Superior temporal gyrus (tissue), 1 donor: ENCODE results near the gene SLC10A4.
A peak's percentile ranks its signal among the peaks of the same experiment; 100 is the strongest.
"Not testable (repeated sequence)": the region's sequence is repeated elsewhere in the genome, so short reads cannot be mapped to it uniquely, and the experiment has no call there.

ENCODE experiments used
- DNase-seq: peaks from one replicate; pipeline ENCODE4 v3.0.0-alpha.2; 2016; ENCODE audit errors: extremely low spot score

Gene SLC10A4, protein sequence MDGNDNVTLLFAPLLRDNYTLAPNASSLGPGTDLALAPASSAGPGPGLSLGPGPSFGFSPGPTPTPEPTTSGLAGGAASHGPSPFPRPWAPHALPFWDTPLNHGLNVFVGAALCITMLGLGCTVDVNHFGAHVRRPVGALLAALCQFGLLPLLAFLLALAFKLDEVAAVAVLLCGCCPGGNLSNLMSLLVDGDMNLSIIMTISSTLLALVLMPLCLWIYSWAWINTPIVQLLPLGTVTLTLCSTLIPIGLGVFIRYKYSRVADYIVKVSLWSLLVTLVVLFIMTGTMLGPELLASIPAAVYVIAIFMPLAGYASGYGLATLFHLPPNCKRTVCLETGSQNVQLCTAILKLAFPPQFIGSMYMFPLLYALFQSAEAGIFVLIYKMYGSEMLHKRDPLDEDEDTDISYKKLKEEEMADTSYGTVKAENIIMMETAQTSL

DNA sequence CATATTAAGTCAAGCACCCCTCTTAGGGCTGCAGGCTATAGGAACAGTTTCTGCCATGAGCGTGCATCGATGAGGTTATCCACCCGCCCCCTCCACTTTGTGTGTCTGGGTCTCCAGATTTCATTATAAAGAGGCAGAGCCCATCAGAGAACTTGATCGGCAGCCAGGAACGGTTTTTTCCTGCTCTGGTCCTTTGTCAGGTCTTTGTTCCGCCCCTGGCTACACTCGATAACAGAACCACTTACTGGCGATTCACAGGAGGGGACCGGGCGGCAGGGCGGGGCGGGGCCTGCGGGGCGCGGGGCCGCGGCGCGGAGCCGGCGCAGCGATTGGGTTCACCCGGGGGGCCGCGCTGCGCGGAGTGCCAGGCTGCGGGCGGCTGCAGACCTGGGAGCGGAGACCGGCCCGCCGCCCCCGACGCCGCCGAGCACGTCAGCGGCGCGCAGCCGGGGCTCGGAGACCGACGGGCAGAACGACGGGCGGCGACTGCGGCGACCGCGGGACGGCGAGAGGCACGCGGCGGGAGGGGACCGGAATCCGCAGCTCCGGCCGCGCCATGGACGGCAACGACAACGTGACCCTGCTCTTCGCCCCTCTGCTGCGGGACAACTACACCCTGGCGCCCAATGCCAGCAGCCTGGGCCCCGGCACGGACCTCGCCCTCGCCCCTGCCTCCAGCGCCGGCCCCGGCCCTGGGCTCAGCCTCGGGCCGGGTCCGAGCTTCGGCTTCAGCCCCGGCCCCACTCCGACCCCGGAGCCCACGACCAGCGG is at the start of gene SLC10A4:
Gene SLC10A4, plus strand, starts transcription at position 338 of the 771 bp plus-strand sequence. Its CDS starts 219 bp downstream, at position 557.
- no peak for DNase-seq

DNA sequence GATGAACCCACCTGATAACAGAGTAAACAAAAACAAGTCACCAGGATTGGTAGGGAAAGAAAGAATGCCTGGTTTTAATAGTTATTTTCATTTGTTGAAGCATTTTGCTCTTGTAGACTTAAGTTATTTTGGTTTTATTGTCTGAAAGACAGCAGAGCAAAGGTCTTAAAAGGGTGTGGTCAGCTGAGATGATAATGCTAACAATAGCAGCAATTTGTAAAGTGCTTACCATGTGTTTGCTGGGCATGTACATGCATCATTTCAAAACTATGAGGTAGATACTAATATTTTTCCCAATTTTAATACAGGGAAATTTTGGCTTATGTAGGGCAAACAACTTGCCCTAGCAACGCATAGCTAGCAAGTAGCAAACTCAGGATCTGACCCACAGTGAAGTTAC is 46.8 kb upstream of the SLC10A4 start:
- DNase-seq = no peak

DNA sequence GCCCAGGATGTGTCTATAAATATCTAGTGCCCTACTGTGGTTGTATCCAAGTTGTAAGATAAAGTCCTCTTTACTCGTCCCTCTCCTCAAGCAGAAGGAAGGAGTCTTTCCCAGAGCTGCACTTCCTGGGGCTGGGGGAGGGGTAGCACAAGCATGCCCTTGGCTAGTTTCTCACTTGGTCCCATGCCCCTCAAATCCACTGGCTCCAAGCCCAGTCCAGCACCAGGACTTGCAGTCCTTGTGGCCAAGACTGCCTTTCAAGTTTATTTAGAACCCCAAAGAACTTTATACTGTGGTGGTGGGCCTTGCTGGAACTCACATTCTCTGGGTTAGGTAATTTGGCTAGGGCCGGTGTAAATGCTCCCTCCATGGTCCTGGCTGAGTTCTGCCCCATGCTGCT is 43.2 kb upstream of the SLC10A4 start:
- DNase-seq = no peak

- DNase-seq = not testable (repeated sequence)
These were observed 42.2 kb upstream of the SLC10A4 start for GRCh38 chr4:48440914-48441313.

DNA sequence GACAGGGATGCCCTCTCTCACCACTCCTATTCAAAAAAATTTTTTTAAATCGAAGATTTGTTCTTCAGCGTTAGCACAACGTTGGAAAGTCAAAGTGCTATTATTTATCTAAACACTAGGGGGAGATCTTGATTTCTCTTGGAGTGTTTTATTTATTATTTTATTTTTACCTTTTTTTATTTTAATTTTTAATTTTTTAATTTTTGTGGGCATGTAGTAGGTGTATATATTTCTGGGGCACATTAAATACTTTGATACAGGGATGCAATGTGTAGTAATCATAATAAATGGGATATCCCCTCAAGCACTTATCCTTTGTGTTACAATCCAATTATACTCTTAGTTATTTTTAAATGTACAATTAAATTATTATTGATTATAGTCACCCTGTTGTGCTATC is 37.4 kb upstream of the SLC10A4 start:
- DNase-seq = peak; percentile 76

DNA sequence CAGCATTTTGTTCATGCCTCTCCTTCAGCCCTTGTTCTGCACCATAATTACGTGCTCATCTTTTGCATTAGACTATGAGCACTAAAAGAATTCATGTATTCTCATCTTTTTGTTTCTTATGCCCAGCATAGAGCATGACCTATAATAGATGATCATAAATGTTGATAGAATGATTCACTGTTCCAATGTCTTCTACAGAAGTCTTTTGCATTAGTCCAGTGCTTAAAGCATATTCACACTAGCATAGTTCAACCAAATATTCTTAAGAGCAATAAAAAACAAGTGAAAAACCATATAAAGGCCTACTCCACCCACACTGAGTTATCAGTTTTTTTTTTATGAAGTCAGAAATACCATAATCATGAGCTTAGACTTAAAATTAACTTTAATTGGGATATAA is 36.5 kb upstream of the SLC10A4 start:
- no peak for DNase-seq

DNA sequence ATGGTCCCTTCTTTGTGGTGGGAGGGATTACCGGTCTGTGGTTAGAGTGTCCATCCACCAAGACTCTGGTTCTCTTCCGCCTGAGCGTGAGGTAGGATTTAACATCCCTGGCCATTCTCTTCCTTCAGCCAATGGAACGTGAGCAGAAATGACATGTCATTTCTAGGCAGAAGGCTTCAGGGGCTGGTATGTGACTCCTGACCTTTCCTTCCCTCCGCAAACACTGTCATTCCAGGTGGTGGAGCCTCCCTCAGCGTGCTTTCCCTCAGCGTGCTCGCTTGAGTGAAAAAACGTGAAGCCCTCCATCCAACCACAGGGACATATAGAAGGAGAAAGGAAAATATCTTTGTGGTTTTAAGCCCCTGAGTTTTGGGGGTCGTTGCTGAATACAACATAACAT is 34.0 kb upstream of the SLC10A4 start:
- DNase-seq = no peak

DNA sequence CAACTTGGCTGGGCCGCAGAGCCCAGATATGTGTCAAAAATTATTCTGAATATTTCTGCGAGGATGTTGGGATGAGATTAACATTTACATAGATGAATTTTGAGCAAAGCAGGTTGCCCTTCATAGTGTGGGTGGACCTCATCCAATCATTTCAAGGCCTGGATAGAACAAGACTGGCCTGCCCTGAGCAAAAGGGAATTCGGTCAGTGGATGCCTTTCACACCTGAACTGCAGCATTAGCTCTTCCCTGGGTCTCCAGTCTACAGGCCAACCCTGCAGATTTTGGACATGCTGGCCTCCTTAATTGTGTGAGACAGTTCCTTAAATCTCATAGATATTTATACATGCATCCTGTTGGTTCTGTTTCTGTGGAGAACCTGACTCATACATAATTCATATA is 32.4 kb upstream of the SLC10A4 start:
- no peak for DNase-seq

DNA sequence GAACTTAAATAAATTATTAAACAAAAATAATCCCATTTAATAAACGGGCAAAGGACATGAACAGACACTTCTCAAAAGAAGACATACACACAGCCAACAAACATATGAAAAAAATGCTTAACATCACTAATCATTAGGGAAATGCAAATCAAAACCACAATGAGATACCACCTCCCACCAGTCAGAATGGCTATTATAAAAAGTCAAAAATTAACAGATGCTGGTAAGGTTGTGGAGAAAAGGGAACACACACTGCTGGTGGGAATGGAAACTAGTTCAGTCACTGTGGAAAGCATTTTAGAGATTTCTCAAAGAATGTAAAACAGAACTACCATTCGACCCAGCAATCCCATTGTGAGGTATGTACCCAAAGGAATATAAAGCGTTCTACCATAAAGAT is 31.5 kb upstream of the SLC10A4 start:
- not testable (repeated sequence) for DNase-seq

DNA sequence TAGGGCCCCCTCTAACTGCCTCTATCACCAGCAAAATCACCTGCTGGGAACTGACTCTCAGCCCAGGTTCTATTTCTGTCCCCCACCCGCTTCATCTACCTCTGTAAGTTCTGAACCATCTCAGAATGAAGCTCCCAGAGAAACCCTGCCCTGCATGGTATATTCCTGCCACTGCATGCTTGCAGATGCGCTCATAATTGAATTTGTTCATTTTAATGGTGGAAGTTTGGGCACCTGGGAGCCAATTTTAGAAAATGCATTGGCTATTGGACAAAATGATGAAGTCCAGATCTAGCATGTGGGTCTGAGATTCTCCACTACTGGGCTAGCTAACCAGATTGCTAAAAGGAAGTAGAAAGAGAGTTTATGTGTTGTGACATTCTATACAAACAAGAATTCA is 28.6 kb upstream of the SLC10A4 start:
- no peak for DNase-seq

GRCh38 chr4:48461000-48461399 is 22.1 kb upstream of the SLC10A4 start:
- DNase-seq = no peak

- no peak for DNase-seq
These were observed 20.8 kb upstream of the SLC10A4 start for GRCh38 chr4:48462363-48462762.

DNA sequence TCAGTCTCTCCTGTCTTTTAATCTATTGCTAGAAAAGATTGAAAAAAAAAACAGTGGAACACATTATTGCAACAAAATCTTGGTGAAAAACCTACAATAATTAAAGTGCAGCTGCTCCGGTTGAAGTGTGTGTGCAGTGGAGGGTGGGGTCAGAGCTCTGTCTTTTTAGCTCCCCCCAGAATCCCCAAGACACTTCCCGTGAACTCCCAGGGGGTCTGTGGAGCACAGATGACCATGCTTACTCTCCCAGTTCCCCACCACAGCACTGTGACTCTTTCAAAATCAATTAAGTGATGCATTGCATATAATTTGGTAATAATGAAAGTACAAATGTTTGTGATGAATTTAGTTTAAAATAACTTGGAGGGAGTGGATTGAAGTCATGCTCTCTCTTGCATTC is 15.7 kb upstream of the SLC10A4 start:
- no peak for DNase-seq

- no peak for DNase-seq
These were observed 15.3 kb upstream of the SLC10A4 start for GRCh38 chr4:48467891-48468290.

- no peak for DNase-seq
These were observed 13.0 kb upstream of the SLC10A4 start for GRCh38 chr4:48470137-48470536.

DNA sequence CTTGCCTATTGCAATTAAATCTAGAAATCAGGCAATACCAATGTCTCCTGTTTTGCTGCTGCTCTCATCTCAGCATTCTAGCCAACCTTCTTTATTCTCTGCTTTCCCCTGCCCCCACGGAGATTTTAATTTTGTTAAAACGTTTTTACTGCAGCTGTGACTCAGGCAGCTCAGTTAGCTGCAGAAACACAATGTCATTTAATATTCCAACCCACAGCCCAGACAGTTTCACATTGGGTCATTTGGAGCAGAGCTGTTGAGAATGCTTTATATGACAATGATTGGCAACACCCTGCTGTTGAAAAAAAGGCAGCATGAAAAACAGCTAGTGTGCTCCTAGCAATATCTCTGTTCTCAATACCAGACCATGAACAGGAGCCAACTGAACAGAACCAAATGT is 12.6 kb upstream of the SLC10A4 start:
- DNase-seq = peak; percentile 67

DNA sequence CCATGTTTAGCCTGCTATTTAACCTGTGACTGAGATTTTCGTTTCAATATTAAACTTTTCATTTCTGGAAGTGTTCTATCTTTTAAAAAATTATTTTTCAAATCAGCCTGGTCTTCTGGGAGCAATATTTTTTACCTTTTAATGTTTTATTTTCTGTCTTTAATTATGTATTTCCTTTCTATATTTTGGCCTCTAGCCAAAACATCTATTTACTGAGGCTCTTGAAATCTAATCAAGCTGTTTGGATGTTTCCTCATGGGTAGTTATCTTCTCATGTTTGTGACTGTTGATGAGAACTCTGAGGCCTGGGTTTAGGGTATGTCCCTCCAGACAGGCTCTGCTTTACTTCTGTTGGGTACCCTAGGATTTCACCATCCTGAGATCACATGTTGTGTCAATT is 10.3 kb upstream of the SLC10A4 start:
- DNase-seq = no peak

DNA sequence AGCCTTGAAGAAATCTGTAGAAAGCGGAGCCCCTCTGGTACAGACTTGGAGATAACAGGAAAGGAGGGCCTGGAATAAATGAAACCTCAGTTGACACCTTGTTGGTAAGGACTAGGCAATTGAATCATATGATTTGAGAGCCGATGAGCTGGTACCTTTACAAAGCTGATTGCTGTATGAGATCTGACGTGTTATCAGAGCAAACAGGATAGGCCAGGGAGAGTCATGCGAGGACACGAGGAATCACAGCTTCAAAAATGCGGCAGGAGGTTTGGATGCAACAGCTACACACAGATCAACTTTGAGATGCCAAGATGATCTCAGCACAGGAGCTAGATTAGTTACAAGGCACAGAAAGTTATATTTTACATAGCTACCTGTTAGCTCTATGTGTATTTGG is 7.4 kb upstream of the SLC10A4 start:
- DNase-seq = no peak

DNA sequence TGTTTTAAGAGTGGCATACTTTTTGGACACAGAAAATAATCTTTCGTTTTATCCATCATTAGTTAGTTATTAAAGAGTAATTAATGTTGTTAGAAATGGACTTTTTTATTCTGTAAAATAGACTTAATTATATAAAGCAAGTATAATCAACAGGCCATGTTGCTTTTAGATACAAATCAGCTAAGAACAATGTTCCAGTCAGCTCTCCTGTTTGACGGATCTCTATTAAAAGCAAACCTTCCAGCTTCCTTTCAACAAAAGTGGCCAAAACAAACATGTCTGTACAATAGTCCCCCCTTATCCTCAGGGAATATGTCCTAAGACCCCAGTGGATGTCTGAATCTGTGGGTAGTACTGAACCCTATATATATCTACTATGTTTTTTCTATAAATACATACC is 4.9 kb upstream of the SLC10A4 start:
- DNase-seq = no peak

DNA sequence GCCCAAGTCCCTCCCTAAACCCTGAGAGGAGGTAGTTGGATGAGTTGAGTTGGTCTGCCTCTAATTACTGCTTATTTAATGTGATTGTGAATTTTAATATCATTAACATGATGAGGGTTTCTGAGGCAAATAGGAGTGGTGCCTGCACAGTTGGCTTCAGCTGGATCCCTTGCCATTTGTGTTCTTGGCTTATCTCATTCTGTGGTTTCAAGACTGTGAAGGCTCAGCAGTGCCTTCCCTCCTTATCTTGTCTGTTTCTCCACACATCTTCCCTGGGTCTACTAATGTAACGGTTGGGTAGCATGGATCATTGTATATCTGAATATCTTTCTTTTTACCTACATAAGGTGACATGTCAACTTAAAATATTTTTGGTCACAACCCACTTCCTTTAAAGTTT is 1.6 kb upstream of the SLC10A4 start:
- no peak for DNase-seq

GRCh38 chr4:48483777-48484493 is 792 bp downstream of the SLC10A4 start:
- no peak for DNase-seq

DNA sequence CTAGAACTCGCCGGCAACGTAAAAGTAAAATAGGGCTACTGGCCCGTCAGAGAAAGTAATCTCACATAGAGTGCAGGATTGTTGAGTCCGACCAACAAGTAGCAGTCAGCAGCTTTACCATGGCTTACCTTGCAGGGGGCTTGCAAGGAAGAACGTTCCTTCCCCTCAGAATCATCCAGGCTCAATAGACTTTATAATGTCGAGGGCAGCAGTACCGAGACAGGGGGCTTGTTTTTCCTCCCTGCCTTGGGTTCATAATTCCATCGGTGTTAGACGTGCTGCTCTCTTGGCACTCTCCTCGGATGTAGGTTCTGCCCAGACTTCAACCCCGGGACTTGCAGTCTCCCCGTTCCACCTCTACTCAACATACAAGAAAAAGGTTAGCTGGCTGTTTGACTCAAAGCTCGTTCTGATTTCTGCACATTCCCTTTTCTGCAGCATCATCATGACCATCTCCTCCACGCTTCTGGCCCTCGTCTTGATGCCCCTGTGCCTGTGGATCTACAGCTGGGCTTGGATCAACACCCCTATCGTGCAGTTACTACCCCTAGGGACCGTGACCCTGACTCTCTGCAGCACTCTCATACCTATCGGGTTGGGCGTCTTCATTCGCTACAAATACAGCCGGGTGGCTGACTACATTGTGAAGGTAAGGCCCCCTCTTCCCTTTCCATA is 1.5 kb downstream of the SLC10A4 start:
- DNase-seq = no peak
